ENCODE results near the gene RAB3GAP1. TPM values are rescaled to one million over a fixed set of nuclear protein-coding genes. Genes with fewer than 3 reads are reported as not detected.

The RAB3GAP1 gene
- polyA plus RNA-seq, 3 donors, result 48.9 to 61.4 (median 55.5) TPM

- no peak for DNase-seq
Measured at GRCh38 chr2:135208016-135208415, 155.9 kb downstream of the RAB3GAP1 start.

GRCh38 chr2:135212757-135213156, 160.7 kb downstream of the RAB3GAP1 start:
- DNase-seq, result no peak

GRCh38 chr2:135218426-135218825, 166.3 kb downstream of the RAB3GAP1 start:
- no peak for DNase-seq

GRCh38 chr2:135219226-135219625, 167.1 kb downstream of the RAB3GAP1 start:
- DNase-seq, result no peak

Other genes with a start within 250 kb of the RAB3GAP1 start
- 10 to 100 TPM; 37.0 to 49.0 (median 40.8) TPM for gene ACMSD, start 213.7 kb upstream of the RAB3GAP1 start, polyA plus RNA-seq (ENCODE audit: insufficient read length in 3 of 3)
- 10 to 100 TPM; 48.1 to 69.4 (median 68.3) TPM for gene CCNT2, start 133.5 kb upstream of the RAB3GAP1 start, polyA plus RNA-seq (ENCODE audit: insufficient read length in 3 of 3)
- gene MAP3K19, start 4.8 kb upstream of the RAB3GAP1 start, polyA plus RNA-seq (ENCODE audit: insufficient read length in 3 of 3), result 1 to 10 TPM in 1 of 3 donors, under 1 TPM in 2; 0.30 to 1.1 (median 0.36) TPM

Measured in renal pelvis (tissue), 4 donors.